Adrenal gland (tissue), 12 donors: ENCODE results near the gene SLCO2A1. TPM values are rescaled to one million over a fixed set of nuclear protein-coding genes. Genes with fewer than 3 reads are reported as not detected.

Experiments
- DNase-seq, 7 donors: peaks; one replicate each; pipeline ENCODE4 v3.0.0-alpha.2; 2019 to 2020
- H3K27ac ChIP-seq, 5 donors: fragments of 200-600 bp; sonication (generic) in 4 of 5; 1 replicate in 3 of 5; 2 replicates in 2 of 5; pipeline versions ENCODE4 v1.5.1 to v1.8.0; 2016 to 2020; ENCODE audit warnings: mild to moderate bottlenecking in 1 of 5
- H3K27me3 ChIP-seq: fragments of 200-600 bp; 2 replicates; pipeline ENCODE4 v1.8.0; 2021
- H3K36me3 ChIP-seq, 2 donors: fragments of 200-600 bp; replicated peaks in 1 of 2; 1 replicate in 1 of 2; 2 replicates in 1 of 2; pipeline versions ENCODE4 v1.5.1 to v1.8.0; 2018 to 2022
- H3K4me1 ChIP-seq, 2 donors: fragments of 200-600 bp; replicated peaks in 1 of 2; 1 replicate in 1 of 2; 2 replicates in 1 of 2; pipeline versions ENCODE4 v1.5.1 to v1.8.0; 2018 to 2021
- H3K4me3 ChIP-seq, 4 donors: fragments of 200-600 bp; sonication (generic) in 3 of 4; one replicate each; pipeline ENCODE4 v1.5.1; 2016 to 2018
- H3K9me3 ChIP-seq, 3 donors: fragments of 200-600 bp; sonication (generic) in 1 of 3; replicated peaks in 1 of 3; 1 replicate in 2 of 3; 2 replicates in 1 of 3; pipeline versions ENCODE4 v1.5.1 to v1.8.0; 2016 to 2021
- CTCF ChIP-seq, 6 experiments: fragments of 450-650 bp in 4 of 6; fragments of 200-600 bp in 2 of 6; sonication (generic) in 1 of 6; IDR thresholded peaks; 1 replicate in 5 of 6; 2 replicates in 1 of 6; pipeline versions ENCODE4 v1.5.1 to v1.8.0; 2016 to 2021; ENCODE audit warnings: antibody characterized with exemption in 6 of 6, mild to moderate bottlenecking in 2 of 6, moderate library complexity in 1 of 6
- POLR2A ChIP-seq, 2 donors: fragments of 450-650 bp; IDR thresholded peaks; one replicate each; pipeline ENCODE4 v1.6.1; 2017; ENCODE audit warnings: antibody characterized with exemption in 2 of 2, mild to moderate bottlenecking in 2 of 2, moderate library complexity in 1 of 2
- WGBS, 4 donors: extraction: QIAGEN DNeasy Blood & Tissue Kit in 2 of 4; methylation state at CpG; one replicate each; pipeline versions ENCODE4 v1.1.5 to v1.1.7; 2013 to 2017; 5-methylcytosine and 5-hydroxymethylcytosine counted together
- intact Hi-C, 2 donors: fragments of 100-400 bp; cut with DNase I; formaldehyde crosslinking; loops; one replicate each; pipeline versions ENCODE4 v1.14.1 to v1.15.0; 2022 to 2023
- polyA plus RNA-seq, 3 donors: library from polyadenylated mRNA; stranded (reverse); fragments of 200-250 nt in 2 of 3; fragments of 350-450 nt in 1 of 3; fragmentation: Illumina TruSeq in 1 of 3; extraction: RNeasy Lipid Tissue Mini Kit (QIAGEN cat#74804) in 1 of 3; gene quantifications; one replicate each; pipeline ENCODE4 v1.2.3, GENCODE V29; 2013 to 2014
- total RNA-seq, 9 donors: library from RNA; depleted of rRNA in 4 of 9; stranded (reverse); fragments of >200 nt in 4 of 9; fragments of 120-200 nt in 1 of 9; fragmentation: NEBNext Ultra II Directional in 1 of 9; extraction: Animal tissue kit (Norgen Biotek cat#: 25700) in 1 of 9; gene quantifications; one replicate each; pipeline versions ENCODE4 v1.1.0 to v1.2.4, GENCODE V29; 2013 to 2023
- donor health status: healthy with polysubstance abuse.
- donor health status: Bipolar disorder and iron deficiency.
- donor health status: DM: yes; HTN: yes; CAD: no.
- donor health status: DM: no; HTN: no; CAD: no.
- donor health status: DM: no; HTN: no; CAD: no.
- donor health status: DM: yes; HTN: yes; CAD: no.

The SLCO2A1 gene
- total and polyA plus RNA-seq, 12 donors, result 2.3 to 141 (median 29.5) TPM

- no peak overlapping the region for H3K4me3 ChIP-seq
- H3K4me1 ChIP-seq, result no peaks in the 10 kb centered on the region
- no peak overlapping the region for H3K27ac ChIP-seq
- H3K36me3 ChIP-seq, result no peaks in the 10 kb centered on the region
- WGBS, 4 donors, result 78 to 88% (median 81%) methylated on average over 9 to 10 of the region's 10 CpGs
- no peaks in the 10 kb centered on the region for H3K27me3 ChIP-seq
- TF ChIP-seq CTCF (IDR thresholded peaks at IDR 0.05) (no peak), POLR2A (IDR thresholded peaks at IDR 0.05) (no peak)
- intact Hi-C loops, result no loop called here
- DNase-seq, result peak in 3 of 7 donors; percentile 6 to 42 (median 12)
- H3K9me3 ChIP-seq, result no peaks in the 10 kb centered on the region
These were observed 95.4 kb downstream of the SLCO2A1 start for GRCh38 chr3:133934073-133934970.

DNA sequence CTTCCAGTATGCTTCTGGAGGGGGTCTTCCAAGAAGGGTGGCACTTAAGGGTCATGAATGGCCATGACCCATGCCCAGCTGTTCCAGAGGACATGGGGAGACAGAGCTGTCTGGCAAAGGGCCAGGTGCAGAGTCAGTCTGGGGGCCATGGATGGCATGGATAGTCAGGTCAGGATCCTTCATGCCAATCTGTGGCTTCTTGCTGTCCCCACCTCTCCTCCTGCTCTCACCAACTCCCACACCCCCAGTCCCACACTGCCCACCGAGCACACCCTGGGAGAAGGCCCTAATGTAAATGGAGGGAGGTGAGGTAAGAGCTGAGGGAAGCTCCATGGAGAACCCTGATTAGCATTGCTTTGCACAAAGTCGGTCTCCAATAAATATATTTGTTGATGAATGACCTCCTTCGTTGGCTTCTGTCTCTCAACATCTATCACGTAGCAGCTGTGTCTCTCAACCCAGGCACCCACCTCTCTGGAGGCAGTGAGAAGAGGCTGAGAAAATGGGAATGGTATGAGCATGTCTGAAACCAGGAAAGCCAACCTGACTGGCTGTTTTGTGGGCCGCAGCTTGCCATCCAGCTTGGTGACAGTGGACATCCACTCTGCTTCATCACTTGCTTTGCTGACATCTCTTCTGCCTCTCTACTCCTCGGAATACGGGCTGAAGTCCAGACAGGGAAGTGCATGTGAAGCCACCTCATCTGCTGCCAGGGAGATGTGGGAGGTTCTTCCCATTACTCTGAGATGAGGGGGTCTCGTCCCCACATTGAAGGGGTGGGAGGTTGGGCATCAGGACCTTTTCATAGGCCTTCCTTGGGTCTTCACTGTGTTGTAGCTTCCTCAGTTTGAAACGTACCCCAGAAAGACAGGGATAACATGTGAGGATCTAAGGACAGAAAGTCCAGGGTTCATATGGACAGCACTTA lies 96.4 kb downstream of the SLCO2A1 start:
- no peaks in the 10 kb centered on the region for H3K4me1 ChIP-seq
- no peak overlapping the region for H3K27ac ChIP-seq
- peak in 3 of 7 donors; percentile 10 to 46 (median 13) for DNase-seq
- no peaks in the 10 kb centered on the region for H3K27me3 ChIP-seq
- 86 to 90% (median 88%) methylated on average over 9 of the region's 9 CpGs for WGBS, 4 donors
- intact Hi-C loops, result no loop called here
- H3K9me3 ChIP-seq, result no peaks in the 10 kb centered on the region
- no peak overlapping the region for H3K4me3 ChIP-seq
- TF ChIP-seq CTCF (IDR thresholded peaks at IDR 0.05) (no peak), POLR2A (IDR thresholded peaks at IDR 0.05) (no peak)
- H3K36me3 ChIP-seq, result no peaks in the 10 kb centered on the region

DNA sequence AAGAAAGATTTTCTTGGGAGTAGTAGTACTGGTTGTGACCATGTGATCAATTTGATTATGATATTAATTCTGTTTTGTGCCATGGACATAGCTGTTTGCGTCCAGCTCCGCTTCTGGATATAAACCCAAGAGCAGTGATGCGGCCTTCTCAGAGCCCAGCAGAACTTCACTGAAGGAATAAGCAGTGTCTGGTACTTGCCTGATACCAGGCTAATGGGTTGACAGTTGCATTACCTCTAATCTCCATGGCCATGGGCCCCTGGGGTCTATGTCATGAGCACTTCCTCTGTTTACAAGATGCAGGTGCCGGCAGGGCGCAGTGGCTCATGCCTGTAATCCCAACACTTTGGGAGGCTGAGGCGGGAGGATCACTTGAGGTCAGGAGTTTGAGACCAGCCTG lies 97.7 kb downstream of the SLCO2A1 start:
- WGBS, 4 donors, result 91 to 97% (median 94%) methylated on average over 5 to 6 of the region's 6 CpGs
- TF ChIP-seq CTCF (IDR thresholded peaks at IDR 0.05) (no peak), POLR2A (IDR thresholded peaks at IDR 0.05) (no peak)
- H3K9me3 ChIP-seq, result no peaks in the 10 kb centered on the region
- no peaks in the 10 kb centered on the region for H3K27me3 ChIP-seq
- no peak overlapping the region for H3K4me3 ChIP-seq
- H3K27ac ChIP-seq, result no peak overlapping the region
- intact Hi-C loops, result no loop called here
- no peaks in the 10 kb centered on the region for H3K36me3 ChIP-seq
- peak in 1 of 7 donors; percentile 2 for DNase-seq
- H3K4me1 ChIP-seq, result peaks cover 0 to 3% of the 10 kb centered on the region in 2 donors

DNA sequence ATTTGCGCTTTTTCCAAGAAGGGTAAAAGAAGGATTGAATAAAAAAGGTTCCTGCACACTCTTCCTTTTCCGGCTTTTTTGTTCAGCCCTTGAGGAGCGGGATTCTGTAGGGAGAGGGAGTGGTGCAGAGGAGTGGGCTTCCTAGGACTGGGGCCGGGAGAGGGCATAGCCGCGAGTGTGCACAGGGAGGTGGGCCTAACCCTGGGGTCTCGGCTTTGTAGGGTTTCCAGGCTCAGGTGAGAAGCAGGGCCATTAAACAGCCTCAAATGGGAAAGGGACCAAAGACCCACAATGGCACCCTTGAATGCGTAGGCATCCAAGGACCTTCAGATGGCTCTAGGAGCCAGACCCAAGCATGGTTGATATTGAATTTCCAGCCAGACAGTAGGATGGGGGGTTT lies 98.6 kb downstream of the SLCO2A1 start:
- no peak for TF ChIP-seq POLR2A (IDR thresholded peaks at IDR 0.05)
- no peak for TF ChIP-seq CTCF (IDR thresholded peaks at IDR 0.05)
- Histone ChIP-seq H3K36me3 (no peaks in the 10 kb centered on the region), H3K4me3 (no peak overlapping the region), H3K27ac (no peak overlapping the region), H3K27me3 (no peaks in the 10 kb centered on the region), H3K9me3 (no peaks in the 10 kb centered on the region), H3K4me1 (peaks cover 0 to 5% of the 10 kb centered on the region in 2 donors)
- intact Hi-C loops, result no loop called here
- DNase-seq, result peak in 2 of 7 donors; percentile 10 to 29
- 85 to 96% (median 91%) methylated on average over 8 of the region's 8 CpGs for WGBS, 4 donors
